DMS53 treated with DMSO at 0.1 percent for 48 hours (cell line): ENCODE data around the gene KPNA4.

ENCODE experiments used
- DNase-seq: peaks from one replicate; lab custom pipeline; 2025; ENCODE audit not compliant: unreplicated experiment; lab: John Stamatoyannopoulos, UW

Gene KPNA4

DNA sequence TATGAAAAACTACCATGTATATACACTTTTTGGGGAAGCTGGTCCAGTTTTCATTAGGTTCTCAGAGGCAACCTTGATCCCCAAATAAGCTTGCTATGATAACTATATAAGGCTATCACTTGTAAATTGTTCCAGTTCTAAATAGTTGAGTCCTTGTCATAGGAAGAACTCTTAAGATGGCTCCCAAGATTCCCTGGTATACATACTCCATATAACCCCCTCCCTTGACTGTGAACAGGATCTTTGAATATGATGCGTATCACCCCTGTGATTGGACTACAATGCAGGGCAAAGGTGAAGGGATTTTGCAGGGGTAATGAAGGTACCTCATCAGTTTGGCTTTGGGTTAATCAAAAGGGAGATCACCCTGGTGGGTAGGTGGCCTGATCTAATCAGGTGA, 67.2 kb downstream of the KPNA4 start:
- no peak for DNase-seq

DNA sequence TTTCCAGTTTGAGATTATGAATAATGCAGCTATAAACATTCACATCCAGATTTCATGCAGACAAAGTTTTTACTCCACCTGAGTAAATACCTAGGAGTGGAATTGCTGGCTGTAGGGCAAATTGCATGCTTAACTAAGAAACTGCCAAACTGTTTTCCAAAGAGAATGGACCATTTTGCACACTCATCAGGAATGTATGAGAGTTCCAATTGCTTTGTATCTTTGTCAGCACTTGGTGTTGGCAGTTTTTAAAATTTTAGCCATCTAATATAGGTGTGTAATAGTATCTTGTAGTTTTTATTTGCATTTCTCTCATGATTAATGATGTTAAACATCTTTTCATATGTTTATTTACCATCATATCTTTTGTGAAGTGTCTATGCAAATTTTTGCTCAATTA, 75.2 kb downstream of the KPNA4 start:
- DNase-seq: no peak

GRCh38 chr3:160486459-160486869, 78.9 kb downstream of the KPNA4 start:
- peak; percentile 36 for DNase-seq

- no peak for DNase-seq
Observed at GRCh38 chr3:160482796-160483195, 82.6 kb downstream of the KPNA4 start.

DNA sequence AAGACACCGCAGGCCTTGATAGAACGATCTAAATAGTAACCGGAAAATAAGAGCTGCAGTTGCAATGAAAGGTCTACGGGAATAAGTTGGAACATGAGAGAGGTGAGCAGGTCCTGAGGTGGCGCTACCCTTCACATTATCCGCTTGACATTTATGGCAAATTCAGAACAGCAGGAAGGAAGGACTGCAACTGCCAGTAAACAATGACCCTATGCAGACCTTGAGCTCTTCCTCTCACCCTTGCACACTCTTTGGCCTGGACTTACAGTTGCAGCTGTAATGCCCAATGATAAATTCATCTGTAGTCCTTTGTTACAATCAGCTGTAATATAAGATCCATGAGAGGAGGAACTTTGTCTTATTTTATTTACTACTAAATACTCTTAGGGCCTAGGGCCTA, 83.5 kb downstream of the KPNA4 start:
- no peak for DNase-seq

DNA sequence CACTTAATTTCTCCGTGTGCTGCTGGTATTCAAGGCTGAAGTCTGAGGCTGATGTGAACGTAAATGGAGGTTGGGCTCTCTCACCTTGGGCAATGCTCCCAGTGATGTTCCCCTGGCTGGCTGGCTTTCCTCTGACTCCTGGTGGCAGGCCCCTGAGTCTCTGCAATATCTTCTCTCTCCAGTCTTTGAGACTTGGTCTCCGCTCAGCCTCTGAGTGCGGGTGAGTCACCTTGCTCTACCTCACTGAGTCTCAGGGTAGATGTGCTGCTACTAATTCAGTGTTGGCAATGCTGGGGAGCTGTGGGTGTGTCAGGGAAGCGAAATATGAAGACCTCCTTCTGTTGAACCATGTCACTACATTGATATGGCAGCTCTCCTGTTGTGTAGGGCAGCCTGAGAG, 84.4 kb downstream of the KPNA4 start:
- DNase-seq: no peak

GRCh38 chr3:160479376-160479775, 86.0 kb downstream of the KPNA4 start:
- DNase-seq: no peak

DNA sequence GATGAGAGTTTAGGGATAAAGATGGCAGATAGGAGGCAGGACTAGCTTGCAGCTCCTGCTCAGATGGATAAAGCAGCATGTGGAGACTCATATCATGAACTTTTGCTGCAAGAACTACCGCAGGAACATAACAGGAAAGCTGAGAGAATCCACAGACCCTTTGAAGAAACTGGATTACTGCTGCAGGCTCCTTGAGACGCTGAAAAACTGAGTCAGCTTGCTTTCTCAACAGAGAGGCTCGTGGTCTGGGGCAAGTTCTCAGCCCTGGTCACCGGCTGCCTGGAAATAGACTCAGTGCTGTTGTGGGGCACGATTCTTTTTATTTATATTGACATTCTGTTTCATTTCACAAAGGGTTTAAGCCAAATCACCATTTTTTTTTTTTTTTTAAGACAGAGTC, 87.0 kb downstream of the KPNA4 start:
- DNase-seq: no peak

DNA sequence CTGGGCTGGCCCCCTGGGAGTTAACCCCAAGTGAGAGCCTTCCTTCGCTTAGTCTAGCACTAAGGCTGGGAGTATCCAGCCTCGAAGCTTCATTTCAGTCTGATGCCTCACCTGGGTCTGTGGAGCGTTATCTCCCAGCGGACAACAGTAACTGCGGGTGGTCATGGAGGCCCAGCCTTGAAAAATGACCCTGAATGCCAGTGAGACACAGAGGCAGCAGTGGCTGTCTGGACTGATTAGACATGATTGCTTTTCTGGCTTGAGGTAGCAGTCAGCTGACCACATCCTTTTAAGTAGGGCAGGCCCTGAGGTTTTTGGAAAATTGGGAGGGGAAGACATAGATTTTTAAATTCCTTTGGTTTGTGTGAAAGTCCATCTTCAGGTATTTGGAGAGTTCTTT, 87.6 kb downstream of the KPNA4 start:
- no peak for DNase-seq

DNA sequence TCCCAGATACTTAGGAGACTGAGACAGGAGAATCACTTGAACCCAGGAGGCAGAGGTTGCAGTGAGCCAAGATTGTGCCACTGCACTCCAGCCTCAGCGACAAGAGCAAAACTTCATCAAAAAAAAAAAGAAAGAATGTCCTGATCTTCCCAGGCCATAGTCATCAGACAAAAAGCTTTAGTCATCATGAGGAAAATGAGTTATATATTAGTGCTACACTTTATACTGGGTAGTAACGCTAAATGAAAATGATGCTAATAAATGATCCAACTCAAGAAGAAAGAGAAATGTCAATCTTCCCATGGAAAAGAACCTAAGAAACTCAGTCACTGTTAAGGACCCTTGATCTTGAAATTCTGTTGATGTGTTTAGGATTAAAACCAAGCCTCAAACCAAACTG, 89.5 kb downstream of the KPNA4 start:
- no peak for DNase-seq

DNA sequence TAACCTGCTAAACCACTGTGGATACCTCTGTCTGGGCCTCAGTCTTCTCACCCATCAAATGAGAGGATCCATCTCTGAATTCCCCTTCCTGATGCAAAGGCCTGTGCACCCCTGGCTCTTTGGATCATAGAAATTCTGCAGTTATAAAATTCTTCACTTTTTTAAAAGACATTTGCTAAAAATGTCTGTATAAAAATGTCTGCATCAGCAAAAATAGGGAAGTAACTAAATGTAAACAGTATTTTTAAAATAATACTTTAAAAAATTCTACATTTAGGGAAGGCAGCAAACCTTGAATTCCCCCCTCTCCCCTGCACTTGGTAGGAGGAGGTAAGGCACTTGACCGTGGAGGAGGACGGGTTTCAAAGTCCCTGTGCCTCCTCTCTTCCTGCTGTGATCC, 90.2 kb downstream of the KPNA4 start:
- no peak for DNase-seq

DNA sequence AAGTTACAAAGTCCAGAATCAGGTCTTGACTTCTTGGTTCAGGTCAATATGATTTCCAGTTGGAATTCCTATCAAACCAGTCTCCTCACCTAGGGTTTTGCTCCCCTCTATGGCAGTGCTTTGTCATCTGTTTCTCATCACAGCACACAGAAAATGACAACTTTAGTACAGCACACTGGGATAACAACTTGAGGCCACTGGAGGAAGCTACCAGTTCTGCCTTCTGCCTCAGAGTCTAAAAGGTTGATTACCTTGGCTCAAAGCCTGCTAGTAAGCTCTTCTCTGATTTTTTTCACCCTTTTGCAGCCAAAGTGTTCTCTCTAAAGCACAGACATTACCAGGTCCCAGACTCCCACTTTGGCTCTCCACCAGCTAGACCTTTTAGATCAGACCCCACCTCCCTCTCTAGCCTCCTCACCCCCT, 90.9 kb downstream of the KPNA4 start:
- no peak for DNase-seq

DNA sequence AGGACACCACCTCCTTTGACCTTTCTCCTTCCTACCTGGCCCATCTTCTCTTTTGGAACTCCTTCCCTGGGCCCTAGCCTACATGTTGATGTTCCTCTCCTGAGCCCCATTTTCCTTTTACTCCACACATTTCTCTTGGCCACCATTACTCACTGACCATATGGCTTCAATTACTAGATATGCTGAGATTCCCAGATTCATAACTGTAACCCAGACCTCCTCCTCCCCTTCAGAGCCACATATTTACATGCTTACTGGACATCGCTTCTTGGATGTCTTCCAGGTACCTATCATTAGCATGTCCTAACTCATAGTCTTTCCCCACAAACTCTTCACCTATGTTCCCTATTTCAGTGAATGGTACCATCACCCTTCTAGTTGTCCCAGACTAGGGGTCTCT, 91.4 kb downstream of the KPNA4 start:
- no peak for DNase-seq

DNA sequence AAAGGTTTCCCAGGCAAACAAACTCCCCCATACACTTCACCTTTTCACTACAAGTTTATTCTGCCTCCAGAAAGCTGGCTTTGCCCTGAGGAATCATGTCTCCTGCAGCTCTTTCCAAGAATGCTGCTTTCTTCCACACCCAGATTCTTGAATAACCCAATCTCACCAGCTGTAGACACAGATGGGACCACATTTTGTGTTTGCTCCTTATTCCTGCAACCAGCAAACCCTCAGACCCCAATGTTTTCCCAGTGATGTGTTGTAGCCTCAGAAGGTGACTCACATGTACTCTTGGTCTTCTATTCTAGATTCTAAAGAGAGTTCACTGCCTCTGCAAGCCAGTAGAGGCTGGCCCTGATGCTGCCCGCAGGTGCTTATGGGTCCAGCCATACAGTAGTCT, 92.2 kb downstream of the KPNA4 start:
- DNase-seq: no peak

DNA sequence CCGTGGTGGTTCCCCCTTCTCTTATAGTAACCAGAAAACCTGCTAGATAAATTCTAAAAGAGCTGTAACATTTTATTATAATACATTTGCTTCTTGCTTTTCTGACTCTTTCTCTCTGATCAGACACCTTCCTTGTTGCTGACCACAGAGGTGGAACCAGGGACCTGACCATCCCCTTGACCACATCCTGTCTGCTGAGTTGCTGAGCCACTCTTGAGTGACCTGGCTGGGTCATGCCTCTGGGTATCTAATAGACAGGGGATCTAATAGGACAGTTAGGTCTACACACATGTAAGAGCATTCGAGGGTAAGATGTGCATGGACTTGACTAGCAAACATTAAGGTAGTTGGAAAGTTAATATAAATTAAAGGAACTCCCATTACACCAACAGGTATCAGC, 93.0 kb downstream of the KPNA4 start:
- DNase-seq: no peak

GRCh38 chr3:160471892-160472291, 93.5 kb downstream of the KPNA4 start:
- DNase-seq: no peak

DNA sequence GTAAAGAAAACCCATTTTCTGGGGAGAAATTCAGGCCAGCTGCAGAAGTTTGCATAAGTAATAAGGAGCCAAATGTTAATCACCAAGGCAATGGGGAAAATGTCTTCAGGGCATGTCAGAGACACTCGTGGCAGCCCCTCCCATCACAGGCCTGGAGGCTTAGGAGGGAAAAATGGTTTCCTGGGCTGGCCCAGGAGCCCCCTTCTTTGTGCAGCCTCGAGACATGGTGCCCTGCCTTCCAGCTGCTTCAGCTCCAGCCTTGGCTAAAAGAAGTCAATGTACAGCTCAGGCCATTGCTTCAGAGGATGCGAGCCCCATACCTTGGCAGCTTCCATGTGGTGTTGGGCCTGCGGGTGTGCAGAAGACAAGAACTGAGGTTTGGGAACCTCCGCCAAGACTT, 95.2 kb downstream of the KPNA4 start:
- DNase-seq: no peak

GRCh38 chr3:160464971-160465370, 100.4 kb downstream of the KPNA4 start:
- DNase-seq: no peak

- DNase-seq: no peak
Observed at GRCh38 chr3:160464321-160464720, 101.0 kb downstream of the KPNA4 start.

GRCh38 chr3:160460033-160460432, 105.3 kb downstream of the KPNA4 start:
- no peak for DNase-seq

GRCh38 chr3:160459450-160459970, 105.9 kb downstream of the KPNA4 start:
- no peak for DNase-seq

- no peak for DNase-seq
Observed at GRCh38 chr3:160458151-160458550, 107.2 kb downstream of the KPNA4 start.

GRCh38 chr3:160455846-160456245, 109.5 kb downstream of the KPNA4 start:
- DNase-seq: no peak

GRCh38 chr3:160454995-160455394, 110.4 kb downstream of the KPNA4 start:
- peak; percentile 8 for DNase-seq
